Neuron (in vitro differentiated cells): ENCODE data around the gene OR52E6.

ENCODE experiments used
- H2AFZ ChIP-seq: one replicate; pipeline ENCODE4 v1.6.1; 2013; ENCODE audit warnings: low read depth, mild to moderate bottlenecking, inconsistent platforms, low read length, moderate library complexity
- H3K27me3 ChIP-seq: one replicate; pipeline ENCODE4 v1.6.1; 2013; ENCODE audit warnings: low read length; ENCODE audit not compliant: insufficient read depth
- H3K36me3 ChIP-seq: one replicate; pipeline ENCODE4 v1.6.1; 2013; ENCODE audit warnings: low read length; ENCODE audit not compliant: insufficient read depth
- H3K4me1 ChIP-seq: one replicate; pipeline ENCODE4 v1.6.1; 2013; ENCODE audit warnings: low read length; ENCODE audit not compliant: insufficient read depth
- H3K4me3 ChIP-seq: 2 replicates; pipeline ENCODE4 v1.5.1; 2013; ENCODE audit warnings: mild to moderate bottlenecking, low read length, moderate library complexity
- H3K9me3 ChIP-seq: one replicate; pipeline ENCODE4 v1.6.1; 2013; ENCODE audit warnings: low read length

OR52E6 gene

DNA sequence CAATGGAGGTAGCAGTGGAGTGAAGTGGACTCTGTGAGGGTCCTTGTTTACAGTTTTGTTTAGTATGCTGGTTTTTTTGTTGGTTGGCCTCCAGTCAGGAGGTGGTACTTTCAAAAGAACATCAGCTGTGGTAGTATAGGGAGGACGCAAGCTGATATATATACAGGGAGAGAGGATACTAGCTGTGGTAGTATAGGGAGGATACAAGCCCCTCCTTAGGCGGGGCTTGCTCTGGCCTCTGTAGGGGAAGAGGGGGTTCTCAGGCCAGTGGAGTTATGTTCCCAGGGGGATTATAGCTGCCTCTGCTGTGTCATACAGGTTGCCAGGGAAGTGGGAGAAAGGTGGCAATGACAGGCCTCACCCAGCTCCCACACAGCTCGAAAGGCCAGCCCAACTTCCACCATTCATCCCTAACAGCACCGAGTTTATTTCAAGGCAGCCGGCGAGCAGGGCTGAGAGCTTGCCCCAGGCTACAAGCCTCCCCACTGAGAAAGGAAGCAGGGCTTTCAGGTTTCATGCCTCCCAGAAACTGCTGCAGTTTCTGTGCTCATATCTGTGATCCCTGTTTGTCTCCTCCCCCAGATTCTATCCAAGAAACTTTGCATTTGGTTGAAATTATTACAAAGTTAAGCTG is 10.4 kb downstream of the OR52E6 start:
- Histone ChIP-seq H3K4me3 (no peak overlapping the region), H3K36me3 (no peaks in the 10 kb centered on the region), H2AFZ (no peak overlapping the region), H3K9me3 (no peaks in the 10 kb centered on the region), H3K27me3 (no peaks in the 10 kb centered on the region), H3K4me1 (no peaks in the 10 kb centered on the region)

GRCh38 chr11:5818245-5818886 is 23.3 kb downstream of the OR52E6 start:
- Histone ChIP-seq H2AFZ (no peak overlapping the region), H3K4me3 (no peak overlapping the region), H3K36me3 (no peaks in the 10 kb centered on the region), H3K27me3 (peaks cover 2% of the 10 kb centered on the region), H3K9me3 (no peaks in the 10 kb centered on the region), H3K4me1 (no peaks in the 10 kb centered on the region)

- H3K27me3 ChIP-seq: peaks cover 2% of the 10 kb centered on the region
- no peaks in the 10 kb centered on the region for H3K36me3 ChIP-seq
- no peak overlapping the region for H3K4me3 ChIP-seq
- no peaks in the 10 kb centered on the region for H3K9me3 ChIP-seq
- no peaks in the 10 kb centered on the region for H3K4me1 ChIP-seq
- H2AFZ ChIP-seq: no peak overlapping the region
Observed at GRCh38 chr11:5815534-5815933, 26.2 kb downstream of the OR52E6 start.

- no peak overlapping the region for H3K4me3 ChIP-seq
- peaks cover 9% of the 10 kb centered on the region for H3K27me3 ChIP-seq
- no peaks in the 10 kb centered on the region for H3K4me1 ChIP-seq
- H3K36me3 ChIP-seq: no peaks in the 10 kb centered on the region
- H2AFZ ChIP-seq: no peak overlapping the region
- no peaks in the 10 kb centered on the region for H3K9me3 ChIP-seq
Observed at GRCh38 chr11:5809905-5810795, 31.5 kb downstream of the OR52E6 start.

DNA sequence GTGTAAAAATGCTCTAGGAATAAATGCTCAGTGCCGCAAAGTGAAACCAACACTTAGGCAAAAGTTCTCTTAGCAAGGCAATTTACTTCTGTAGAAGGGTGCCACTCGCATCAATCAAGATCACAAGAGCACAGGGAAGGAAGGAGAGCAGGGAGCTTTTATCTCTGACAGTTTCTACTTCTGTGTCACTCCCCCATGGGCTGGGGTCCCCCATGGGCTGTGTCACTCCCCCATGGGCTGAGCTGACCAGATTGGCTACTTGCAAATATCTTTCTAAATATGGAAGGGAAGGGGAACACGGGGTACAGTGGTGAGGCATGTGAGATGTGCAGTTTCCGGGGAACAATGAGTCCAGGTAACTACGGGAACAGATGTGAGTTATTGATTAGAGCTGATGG is 32.6 kb downstream of the OR52E6 start:
- H3K9me3 ChIP-seq: no peaks in the 10 kb centered on the region
- H3K36me3 ChIP-seq: no peaks in the 10 kb centered on the region
- H3K27me3 ChIP-seq: peaks cover 6% of the 10 kb centered on the region
- H3K4me1 ChIP-seq: no peaks in the 10 kb centered on the region
- H2AFZ ChIP-seq: no peak overlapping the region
- no peak overlapping the region for H3K4me3 ChIP-seq

DNA sequence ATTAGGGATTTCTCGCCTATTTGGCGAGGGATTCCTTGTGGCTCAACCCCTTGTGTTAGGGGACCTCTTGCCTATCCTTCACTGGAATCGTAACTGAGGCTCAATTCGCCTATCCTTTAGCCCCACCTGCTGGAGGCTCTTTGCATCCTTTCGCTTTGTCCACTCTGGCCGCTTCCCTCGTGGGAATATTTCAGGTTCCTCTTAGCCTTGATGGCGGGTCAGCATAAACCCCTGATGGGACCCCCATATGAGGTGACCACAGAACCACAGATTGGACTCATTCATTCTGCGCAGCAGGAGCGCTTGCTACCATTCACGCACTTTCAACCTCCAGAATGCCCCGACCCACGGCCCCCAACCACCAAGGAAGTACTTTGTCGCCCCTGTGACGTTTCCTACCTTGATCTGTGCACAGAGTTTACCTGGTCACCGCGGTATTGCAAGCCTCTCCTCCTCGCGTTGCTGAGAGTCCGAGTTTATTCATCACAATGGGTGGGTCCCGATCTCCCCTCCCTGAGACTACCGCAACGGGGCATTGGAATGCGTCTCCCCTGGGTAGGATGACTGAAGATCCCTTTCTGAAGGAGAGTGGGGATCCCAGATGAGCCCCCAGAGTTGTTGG is 33.1 kb downstream of the OR52E6 start, which contains the start of gene OR52N2:
TSS of gene OR52N2 (plus strand) at position 425 of the 622 bp plus-strand sequence. CDS start 11,412 bp downstream, outside the sequence.
- Histone ChIP-seq H3K27me3 (peaks cover 6% of the 10 kb centered on the region), H3K4me3 (no peak within 1 kb of the TSS)

DNA sequence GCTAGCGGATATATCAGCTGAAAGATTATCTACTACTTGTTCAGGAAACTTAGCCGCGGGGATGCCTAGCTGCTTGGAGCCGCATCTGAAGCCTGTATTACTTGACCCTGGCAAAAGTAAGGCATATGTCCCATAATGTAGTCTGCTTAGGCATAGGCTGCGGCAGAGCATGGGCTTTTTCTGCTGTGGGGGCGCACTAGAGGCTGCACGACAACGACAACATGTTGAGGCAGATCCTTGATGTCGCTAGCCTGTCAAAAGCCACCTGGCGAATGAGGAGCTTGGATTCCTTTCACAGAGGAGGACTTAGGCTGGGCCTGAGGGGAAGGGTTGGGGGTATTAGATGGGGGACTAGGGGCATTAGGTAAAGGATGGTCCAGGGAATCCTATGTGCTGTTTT is 34.1 kb downstream of the OR52E6 start:
- H3K9me3 ChIP-seq: no peaks in the 10 kb centered on the region
- no peaks in the 10 kb centered on the region for H3K4me1 ChIP-seq
- H2AFZ ChIP-seq: no peak overlapping the region
- no peak overlapping the region for H3K4me3 ChIP-seq
- H3K36me3 ChIP-seq: no peaks in the 10 kb centered on the region
- H3K27me3 ChIP-seq: peaks cover 6% of the 10 kb centered on the region

More for the DNA sequence above, 33.1 kb downstream of the OR52E6 start, which contains the start of gene OR52N2:
- H3K4me1 ChIP-seq: no peaks in the 10 kb centered on the region
- no peaks in the 10 kb centered on the region for H3K36me3 ChIP-seq
- no peaks in the 10 kb centered on the region for H3K9me3 ChIP-seq
- no peak within 1 kb of the TSS for H2AFZ ChIP-seq

- Histone ChIP-seq H3K4me1 (no peaks in the 10 kb centered on the region), H3K9me3 (no peaks in the 10 kb centered on the region), H2AFZ (no peak overlapping the region), H3K27me3 (peaks cover 3% of the 10 kb centered on the region), H3K36me3 (no peaks in the 10 kb centered on the region), H3K4me3 (no peak overlapping the region)
Observed at GRCh38 chr11:5803982-5804381, 37.7 kb downstream of the OR52E6 start.

DNA sequence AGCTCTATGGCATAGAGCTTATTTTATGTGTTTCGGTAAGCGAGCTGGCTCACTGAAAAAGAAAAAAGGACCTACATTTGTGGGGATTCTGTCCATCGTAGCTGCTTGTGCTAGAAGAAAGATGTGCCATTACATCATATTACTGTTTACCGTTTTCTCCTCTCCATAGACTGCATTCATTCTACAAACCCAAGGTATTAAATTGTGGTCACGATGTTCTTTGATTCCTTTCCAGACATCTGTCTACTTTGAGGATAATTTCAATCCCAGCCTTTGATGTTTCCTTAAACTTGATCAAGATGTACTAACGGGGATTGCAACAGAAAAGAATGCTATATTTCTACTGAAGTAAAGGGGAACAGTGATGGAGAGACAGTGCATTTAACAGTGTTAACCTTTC is 45.2 kb downstream of the OR52E6 start:
- Histone ChIP-seq H3K9me3 (no peaks in the 10 kb centered on the region), H2AFZ (no peak overlapping the region), H3K4me3 (no peak overlapping the region), H3K4me1 (no peaks in the 10 kb centered on the region), H3K27me3 (no peaks in the 10 kb centered on the region), H3K36me3 (no peaks in the 10 kb centered on the region)

GRCh38 chr11:5791165-5791564 is 50.5 kb downstream of the OR52E6 start, which contains the start of gene OR52N1:
TSS of gene OR52N1 (minus strand) at chr11:5791265. CDS start at chr11:5788816, 2,449 bp downstream.
- no peaks in the 10 kb centered on the region for H3K9me3 ChIP-seq
- H3K4me1 ChIP-seq: no peaks in the 10 kb centered on the region
- H2AFZ ChIP-seq: no peak within 1 kb of the TSS
- H3K4me3 ChIP-seq: no peak within 1 kb of the TSS
- H3K27me3 ChIP-seq: no peaks in the 10 kb centered on the region
- no peaks in the 10 kb centered on the region for H3K36me3 ChIP-seq
